Measurements from ENCODE around the gene TAF3.
A peak's percentile ranks its signal among the peaks of the same experiment; 100 is the strongest.

TAF3 gene

DNA sequence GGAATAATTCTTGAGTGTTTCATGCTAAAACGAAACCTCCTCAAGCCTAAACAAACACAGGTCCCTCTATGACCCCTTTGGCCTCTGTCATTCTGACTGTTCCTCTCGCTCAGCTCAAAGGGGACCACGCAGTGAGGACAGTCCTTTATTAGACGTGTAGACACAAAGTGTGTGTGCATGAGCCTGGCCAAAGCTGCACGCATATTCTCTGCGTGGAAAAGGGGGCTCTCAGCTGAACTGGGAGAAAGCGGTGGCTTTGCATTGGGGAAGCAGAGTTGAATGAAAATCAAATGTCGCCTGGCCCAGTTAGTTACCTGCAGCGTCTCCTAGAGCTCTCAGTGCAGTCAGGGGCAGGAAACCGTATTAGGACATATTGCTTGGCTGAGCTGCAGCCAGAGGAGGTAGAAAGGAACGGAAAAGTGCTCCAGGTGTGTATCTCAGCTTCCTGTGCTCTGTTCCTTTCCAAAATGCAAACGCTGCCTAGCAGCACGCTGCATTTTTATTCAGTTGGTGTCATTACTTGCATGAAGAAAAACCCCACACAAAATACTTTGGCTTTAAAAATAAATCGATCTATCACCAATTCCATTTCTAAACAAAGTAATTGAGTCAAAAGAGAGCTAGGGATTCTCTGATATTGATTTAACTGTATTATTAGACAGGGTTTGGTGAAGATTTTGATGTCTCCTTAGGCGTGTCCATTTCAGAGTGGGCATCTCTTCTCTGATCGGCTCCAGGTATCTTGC, 241.1 kb downstream of the TAF3 start:
- DNase-seq (peak; percentile 51), ATAC-seq (ENCODE audit: insufficient read depth, low read depth) (no peak)
- H3K9me3 ChIP-seq (ENCODE audit: insufficient read depth, low read length, severe bottlenecking) = no peaks in the 10 kb centered on the region
- H3K4me3 ChIP-seq (ENCODE audit: low read depth in 1 of 2, low read length in 2 of 2) = peak overlapping the region; percentile 18 to 65; a peak in 3 of 4 replicates
- H2AFZ ChIP-seq (ENCODE audit: low read depth, low read length) = no peak overlapping the region
- H3K27ac ChIP-seq (ENCODE audit: low read length) = peak overlapping the region; percentile 95
- H3K4me1 ChIP-seq (ENCODE audit: insufficient read depth, low read length) = peaks cover 74% of the 10 kb centered on the region
- peaks cover 99% of the 10 kb centered on the region for H3K79me2 ChIP-seq (ENCODE audit: insufficient read depth, low read length)
- peaks cover 86% of the 10 kb centered on the region for H3K36me3 ChIP-seq (ENCODE audit: insufficient read depth, low read length)
- TF ChIP-seq, protein P1, sequence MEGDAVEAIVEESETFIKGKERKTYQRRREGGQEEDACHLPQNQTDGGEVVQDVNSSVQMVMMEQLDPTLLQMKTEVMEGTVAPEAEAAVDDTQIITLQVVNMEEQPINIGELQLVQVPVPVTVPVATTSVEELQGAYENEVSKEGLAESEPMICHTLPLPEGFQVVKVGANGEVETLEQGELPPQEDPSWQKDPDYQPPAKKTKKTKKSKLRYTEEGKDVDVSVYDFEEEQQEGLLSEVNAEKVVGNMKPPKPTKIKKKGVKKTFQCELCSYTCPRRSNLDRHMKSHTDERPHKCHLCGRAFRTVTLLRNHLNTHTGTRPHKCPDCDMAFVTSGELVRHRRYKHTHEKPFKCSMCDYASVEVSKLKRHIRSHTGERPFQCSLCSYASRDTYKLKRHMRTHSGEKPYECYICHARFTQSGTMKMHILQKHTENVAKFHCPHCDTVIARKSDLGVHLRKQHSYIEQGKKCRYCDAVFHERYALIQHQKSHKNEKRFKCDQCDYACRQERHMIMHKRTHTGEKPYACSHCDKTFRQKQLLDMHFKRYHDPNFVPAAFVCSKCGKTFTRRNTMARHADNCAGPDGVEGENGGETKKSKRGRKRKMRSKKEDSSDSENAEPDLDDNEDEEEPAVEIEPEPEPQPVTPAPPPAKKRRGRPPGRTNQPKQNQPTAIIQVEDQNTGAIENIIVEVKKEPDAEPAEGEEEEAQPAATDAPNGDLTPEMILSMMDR (IDR thresholded peaks at IDR 0.05; ENCODE audit: borderline replicate concordance, extremely low read depth, low read length, poor library complexity, severe bottlenecking) = no peak
- H4K20me1 ChIP-seq (ENCODE audit: insufficient read depth, low read length) = peaks cover 63% of the 10 kb centered on the region
- H3K27me3 ChIP-seq (ENCODE audit: insufficient read depth, low read length, poor library complexity) = no peaks in the 10 kb centered on the region
- H3K4me2 ChIP-seq (ENCODE audit: insufficient read depth, low read length) = peak overlapping the region; percentile 70
- peak overlapping the region; percentile 94 for H3K9ac ChIP-seq (ENCODE audit: low read depth, low read length)

DNA sequence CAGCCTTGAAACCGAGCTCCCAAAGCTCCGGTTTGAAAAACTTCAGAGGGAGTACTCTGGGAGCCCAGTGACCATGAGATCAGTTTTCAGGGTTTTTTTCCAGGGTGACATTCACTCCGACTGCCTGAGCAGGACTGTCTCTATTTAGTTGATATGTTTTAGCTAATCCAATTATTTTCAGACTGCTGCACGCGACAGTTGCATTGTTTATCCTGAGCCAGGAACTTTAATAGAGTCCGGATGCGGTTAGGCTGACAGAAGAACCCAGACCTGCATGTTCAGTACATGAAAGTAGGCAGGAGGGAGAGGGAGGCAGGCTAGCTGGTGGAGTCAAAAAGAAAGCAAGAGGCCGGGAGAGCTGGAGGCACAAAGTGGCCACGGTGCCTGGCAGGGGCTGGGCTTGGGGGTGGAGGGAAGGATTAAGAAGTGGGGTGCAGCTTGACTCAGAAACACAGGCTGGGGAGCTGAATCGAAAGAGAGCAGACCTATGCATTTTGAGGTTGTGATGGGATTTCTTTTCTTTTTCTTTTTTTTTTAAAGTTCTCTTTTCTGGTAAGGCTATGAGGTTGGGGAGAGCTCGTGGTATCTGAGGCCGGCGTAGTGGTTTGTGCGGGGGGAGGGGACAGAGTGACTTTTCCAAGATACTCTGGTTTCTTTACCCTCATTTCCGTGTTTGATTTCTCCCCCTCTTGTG, 241.9 kb downstream of the TAF3 start:
- DNase-seq (peak; percentile 91), ATAC-seq (ENCODE audit: insufficient read depth, low read depth) (peak; percentile 77)
- Histone ChIP-seq H3K79me2 (ENCODE audit: insufficient read depth, low read length) (peaks cover 100% of the 10 kb centered on the region), H3K36me3 (ENCODE audit: insufficient read depth, low read length) (peaks cover 94% of the 10 kb centered on the region), H3K4me2 (ENCODE audit: insufficient read depth, low read length) (peak overlapping the region; percentile 70), H4K20me1 (ENCODE audit: insufficient read depth, low read length) (peaks cover 67% of the 10 kb centered on the region), H2AFZ (ENCODE audit: low read depth, low read length) (no peak overlapping the region), H3K4me1 (ENCODE audit: insufficient read depth, low read length) (peaks cover 79% of the 10 kb centered on the region), H3K4me3 (ENCODE audit: low read depth in 1 of 2, low read length in 2 of 2) (peak overlapping the region; percentile 18 to 65; a peak in 3 of 4 replicates), H3K9me3 (ENCODE audit: insufficient read depth, low read length, severe bottlenecking) (no peaks in the 10 kb centered on the region), H3K27me3 (ENCODE audit: insufficient read depth, low read length, poor library complexity) (no peaks in the 10 kb centered on the region), H3K27ac (ENCODE audit: low read length) (peak overlapping the region; percentile 95), H3K9ac (ENCODE audit: low read depth, low read length) (peak overlapping the region; percentile 94)
- TF ChIP-seq EZH2 (IDR thresholded peaks at IDR 0.05; ENCODE audit: borderline replicate concordance, low read depth, low read length, severe bottlenecking) = no peak
- TF ChIP-seq, protein P1 (IDR thresholded peaks at IDR 0.05; ENCODE audit: borderline replicate concordance, extremely low read depth, low read length, poor library complexity, severe bottlenecking) = no peak

DNA sequence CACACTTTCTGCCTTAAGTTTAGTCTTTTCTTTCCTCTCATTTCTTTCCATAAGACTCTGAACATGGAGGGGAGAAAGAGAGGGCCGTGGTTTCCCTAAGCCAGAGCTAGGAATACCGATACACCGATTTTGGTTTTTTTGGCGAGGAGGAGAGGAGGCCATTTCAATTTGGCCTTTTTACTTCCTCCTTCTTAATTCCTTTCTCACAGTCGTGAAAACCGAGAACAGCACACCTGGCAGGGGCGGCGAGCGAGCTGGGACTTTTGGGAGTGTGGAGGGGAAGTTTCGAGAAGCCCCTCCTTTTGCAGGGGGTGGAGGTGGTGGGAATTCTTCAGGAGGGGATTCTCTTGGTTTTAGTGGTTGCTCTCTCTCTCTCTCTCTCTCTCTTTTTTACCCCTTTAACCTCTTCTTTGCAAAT, 242.4 kb downstream of the TAF3 start:
- no peak for ATAC-seq (ENCODE audit: insufficient read depth, low read depth)
- Histone ChIP-seq H3K4me1 (ENCODE audit: insufficient read depth, low read length) (peaks cover 83% of the 10 kb centered on the region), H3K36me3 (ENCODE audit: insufficient read depth, low read length) (peaks cover 94% of the 10 kb centered on the region)

More for the DNA sequence above, 242.4 kb downstream of the TAF3 start:
- H3K79me2 ChIP-seq (ENCODE audit: insufficient read depth, low read length) = peaks cover 100% of the 10 kb centered on the region
- TF ChIP-seq, protein P1 (IDR thresholded peaks at IDR 0.05; ENCODE audit: borderline replicate concordance, extremely low read depth, low read length, poor library complexity, severe bottlenecking) = no peak
- TF ChIP-seq EZH2 (IDR thresholded peaks at IDR 0.05; ENCODE audit: borderline replicate concordance, low read depth, low read length, severe bottlenecking) = no peak
- peaks cover 67% of the 10 kb centered on the region for H4K20me1 ChIP-seq (ENCODE audit: insufficient read depth, low read length)
- peak overlapping the region; percentile 70 for H3K4me2 ChIP-seq (ENCODE audit: insufficient read depth, low read length)
- no peaks in the 10 kb centered on the region for H3K9me3 ChIP-seq (ENCODE audit: insufficient read depth, low read length, severe bottlenecking)
- peak overlapping the region; percentile 94 for H3K9ac ChIP-seq (ENCODE audit: low read depth, low read length)
- peak overlapping the region; percentile 95 for H3K27ac ChIP-seq (ENCODE audit: low read length)
- no peak overlapping the region for H2AFZ ChIP-seq (ENCODE audit: low read depth, low read length)
- H3K4me3 ChIP-seq (ENCODE audit: low read depth in 1 of 2, low read length in 2 of 2) = peak overlapping the region; percentile 18 to 65; a peak in 3 of 4 replicates
- peak; percentile 61 for DNase-seq
- H3K27me3 ChIP-seq (ENCODE audit: insufficient read depth, low read length, poor library complexity) = no peaks in the 10 kb centered on the region

All from DND-41 (cell line).